ENCODE data around the gene GJB2.

DNA sequence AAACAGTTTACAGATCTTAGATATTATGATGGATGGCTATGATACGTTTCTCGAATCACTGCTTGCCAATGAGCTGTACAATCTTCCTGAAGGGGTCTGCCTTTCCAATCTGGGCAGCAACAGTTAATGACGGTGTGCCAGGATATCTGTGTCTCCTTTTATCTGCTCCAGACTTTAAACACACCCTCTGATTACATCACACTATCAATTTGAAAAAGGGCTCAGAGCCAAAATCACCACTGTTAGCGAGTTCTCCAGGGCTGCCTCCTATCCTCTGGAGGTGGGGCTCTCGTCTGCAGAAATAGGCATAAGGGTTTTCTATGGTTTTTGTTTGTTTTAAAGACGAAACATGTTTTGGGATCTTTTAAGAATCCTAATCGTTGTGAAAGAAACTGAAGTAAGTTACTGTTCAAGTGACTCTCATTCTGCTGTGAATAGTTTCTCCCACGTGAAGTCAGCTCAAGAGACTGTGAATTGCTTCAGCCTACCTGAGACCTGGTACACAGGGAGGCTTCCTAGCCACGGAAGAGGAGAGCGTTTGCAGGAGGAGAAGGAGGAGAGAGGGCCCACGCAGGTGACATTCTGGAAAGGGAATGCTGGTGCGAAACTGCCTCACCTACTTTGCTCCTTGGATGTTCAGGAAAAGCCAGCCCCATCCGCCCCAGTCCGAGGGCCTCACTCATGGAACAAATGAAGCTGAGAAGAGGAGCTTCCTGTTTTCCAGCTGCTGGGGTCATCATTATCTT is 16.7 kb downstream of the GJB2 start:
- no peak for TF ChIP-seq POLR2A (IDR thresholded peaks at IDR 0.05)
- TF ChIP-seq, protein P1, sequence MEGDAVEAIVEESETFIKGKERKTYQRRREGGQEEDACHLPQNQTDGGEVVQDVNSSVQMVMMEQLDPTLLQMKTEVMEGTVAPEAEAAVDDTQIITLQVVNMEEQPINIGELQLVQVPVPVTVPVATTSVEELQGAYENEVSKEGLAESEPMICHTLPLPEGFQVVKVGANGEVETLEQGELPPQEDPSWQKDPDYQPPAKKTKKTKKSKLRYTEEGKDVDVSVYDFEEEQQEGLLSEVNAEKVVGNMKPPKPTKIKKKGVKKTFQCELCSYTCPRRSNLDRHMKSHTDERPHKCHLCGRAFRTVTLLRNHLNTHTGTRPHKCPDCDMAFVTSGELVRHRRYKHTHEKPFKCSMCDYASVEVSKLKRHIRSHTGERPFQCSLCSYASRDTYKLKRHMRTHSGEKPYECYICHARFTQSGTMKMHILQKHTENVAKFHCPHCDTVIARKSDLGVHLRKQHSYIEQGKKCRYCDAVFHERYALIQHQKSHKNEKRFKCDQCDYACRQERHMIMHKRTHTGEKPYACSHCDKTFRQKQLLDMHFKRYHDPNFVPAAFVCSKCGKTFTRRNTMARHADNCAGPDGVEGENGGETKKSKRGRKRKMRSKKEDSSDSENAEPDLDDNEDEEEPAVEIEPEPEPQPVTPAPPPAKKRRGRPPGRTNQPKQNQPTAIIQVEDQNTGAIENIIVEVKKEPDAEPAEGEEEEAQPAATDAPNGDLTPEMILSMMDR (IDR thresholded peaks at IDR 0.05) = no peak
